ENCODE data around the gene GALNTL6. TPM values are rescaled to one million over a fixed set of nuclear protein-coding genes. Genes with fewer than 3 reads are reported as not detected.

GALNTL6 gene
- polyA plus RNA-seq, 1 donor from 2014 or later = 14.9 TPM

DNA sequence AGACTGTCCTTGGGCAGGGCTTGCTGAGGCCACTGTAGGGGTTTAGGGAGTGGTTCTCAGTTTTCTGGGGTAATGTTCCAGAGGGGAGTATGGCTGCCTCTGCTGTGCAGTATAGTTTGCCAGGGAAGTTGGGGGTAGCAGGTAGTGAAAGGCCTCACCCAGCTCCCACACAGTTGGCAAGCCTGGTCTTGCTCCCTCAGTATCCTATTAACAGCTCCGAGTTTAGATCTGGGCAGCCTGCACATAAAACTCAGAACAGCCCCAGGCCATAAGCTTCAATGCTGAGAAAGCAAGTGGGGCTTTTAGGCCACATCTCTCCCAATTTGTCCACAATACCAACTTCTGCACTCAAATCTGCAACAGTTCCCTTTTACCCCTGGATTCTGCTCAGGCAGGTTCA, 205.2 kb downstream of the GALNTL6 start:
- no peaks in the 10 kb centered on the region for H3K9me3 ChIP-seq (ENCODE audit: low read length)
- TF ChIP-seq EZH2 (IDR thresholded peaks at IDR 0.05; ENCODE audit: borderline replicate concordance, insufficient read depth, low read length, poor library complexity, severe bottlenecking) (no peak), CTCF (IDR thresholded peaks at IDR 0.05; ENCODE audit: poor library complexity, severe bottlenecking) (no peak)
- H3K79me2 ChIP-seq (replicated peaks; ENCODE audit: insufficient read depth, low read length) = no peaks in the 10 kb centered on the region
- H3K9ac ChIP-seq (ENCODE audit: low read length) = no peak overlapping the region
- H3K27me3 ChIP-seq (ENCODE audit: insufficient read depth, low read depth, low read length) = no peaks in the 10 kb centered on the region
- no peak overlapping the region for H3K27ac ChIP-seq (ENCODE audit: low read length)
- no peak overlapping the region for H3K4me3 ChIP-seq (ENCODE audit: low read length)
- H2AFZ ChIP-seq (ENCODE audit: low read depth, low read length) = no peak overlapping the region
- no peaks in the 10 kb centered on the region for H3K9me2 ChIP-seq (ENCODE audit: insufficient read depth, low read length)
- no peak overlapping the region for H3K4me2 ChIP-seq (ENCODE audit: low read length)
- H3K36me3 ChIP-seq (ENCODE audit: insufficient read depth, low read length) = no peaks in the 10 kb centered on the region
- no peaks in the 10 kb centered on the region for H4K20me1 ChIP-seq (ENCODE audit: insufficient read depth)
- H3F3A ChIP-seq (ENCODE audit: insufficient read depth, low read length, poor library complexity, severe bottlenecking) = no peaks in the 10 kb centered on the region

DNA sequence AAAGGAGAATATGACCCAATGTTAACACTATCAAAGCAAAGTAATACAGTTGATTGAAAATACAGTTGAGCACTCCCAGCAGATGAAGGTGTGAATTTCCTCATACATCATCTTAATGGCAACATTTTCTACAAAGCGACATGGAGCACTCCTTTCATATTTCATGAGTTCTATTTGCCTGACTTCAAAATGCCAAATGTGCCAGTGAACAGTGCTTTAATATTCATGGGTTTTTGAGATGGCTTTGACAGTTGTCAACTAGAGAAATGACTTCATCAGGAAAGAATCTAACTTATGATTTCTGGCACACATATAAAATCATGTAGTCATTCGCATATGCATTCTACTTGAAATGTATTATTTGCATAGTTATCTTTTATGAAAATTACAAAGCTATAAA, 222.4 kb downstream of the GALNTL6 start:
- H4K20me1 ChIP-seq (ENCODE audit: insufficient read depth) = no peaks in the 10 kb centered on the region
- no peaks in the 10 kb centered on the region for H3K36me3 ChIP-seq (ENCODE audit: insufficient read depth, low read length)
- no peak overlapping the region for H2AFZ ChIP-seq (ENCODE audit: low read depth, low read length)
- H3K4me3 ChIP-seq (ENCODE audit: low read length) = no peak overlapping the region
- TF ChIP-seq RAD21 (conservative IDR thresholded peaks at IDR 0.05) (no peak), REST (IDR thresholded peaks at IDR 0.05; ENCODE audit: borderline replicate concordance) (no peak), EZH2 (IDR thresholded peaks at IDR 0.05; ENCODE audit: borderline replicate concordance, insufficient read depth, low read length, poor library complexity, severe bottlenecking) (no peak), TAF1 (IDR thresholded peaks at IDR 0.05; ENCODE audit: low read depth) (no peak), CTCF (IDR thresholded peaks at IDR 0.05; ENCODE audit: poor library complexity, severe bottlenecking) (no peak), POLR2AphosphoS5 (IDR thresholded peaks at IDR 0.05) (peak; percentile 63), EP300 (conservative IDR thresholded peaks at IDR 0.05; ENCODE audit: poor library complexity, severe bottlenecking) (peak; percentile 92), SMC3 (conservative IDR thresholded peaks at IDR 0.05; ENCODE audit: poor library complexity) (peak; percentile 17), MXI1 (conservative IDR thresholded peaks at IDR 0.05; ENCODE audit: poor library complexity, severe bottlenecking) (no peak)
- H3K27ac ChIP-seq (ENCODE audit: low read length) = peak overlapping the region; percentile 76
- no peaks in the 10 kb centered on the region for H3K27me3 ChIP-seq (ENCODE audit: insufficient read depth, low read depth, low read length)
- H3K9me2 ChIP-seq (ENCODE audit: insufficient read depth, low read length) = no peaks in the 10 kb centered on the region
- no peaks in the 10 kb centered on the region for H3F3A ChIP-seq (ENCODE audit: insufficient read depth, low read length, poor library complexity, severe bottlenecking)
- peak overlapping the region; percentile 20 for H3K9ac ChIP-seq (ENCODE audit: low read length)
- no peaks in the 10 kb centered on the region for H3K9me3 ChIP-seq (ENCODE audit: low read length)
- no peaks in the 10 kb centered on the region for H3K79me2 ChIP-seq (replicated peaks; ENCODE audit: insufficient read depth, low read length)
- no peak overlapping the region for H3K4me2 ChIP-seq (ENCODE audit: low read length)
